ENCODE data around the gene GFER. TPM values are rescaled to one million over a fixed set of nuclear protein-coding genes. Genes with fewer than 3 reads are reported as not detected.
A peak's percentile ranks its signal among the peaks of the same experiment; 100 is the strongest.

Gene GFER
- total and polyA plus RNA-seq, 7 experiments from 2014 or later: 14.0 to 30.8 (median 19.6) TPM

GRCh38 chr16:2028146-2028545 is 44.2 kb downstream of the GFER start:
- no peaks in the 10 kb centered on the region for H3K9me3 ChIP-seq (ENCODE audit: control insufficient read depth in 2 of 3, low read length in 3 of 3)
- H3K4me1 ChIP-seq (ENCODE audit: control insufficient read depth in 2 of 2, insufficient read depth in 2 of 2, low read length in 2 of 2): peaks cover 9 to 17% of the 10 kb centered on the region in 2 donors
- H3K9me3 Mint-ChIP-seq: peaks cover 0 to 2% (median 0%) of the 10 kb centered on the region in 11 donors
- ChIA-PET CTCF (interaction anchor here (1.1 kb wide), 1 partner anchor 18 kb away, joined by 3 read pairs; no protein-coding TSS in a partner anchor), POLR2A (interaction anchor here (1.3 to 2.3 kb wide), 3 partner anchors 19 to 127 kb away, joined by 3 to 8 read pairs (median 4); partner anchors contain the start of genes NTHL1 and TSC2)
- H3K36me3 ChIP-seq (ENCODE audit: control insufficient read depth in 2 of 3, insufficient read depth in 3 of 3, low read length in 3 of 3): no peaks in the 10 kb centered on the region
- H3K27me3 ChIP-seq (ENCODE audit: control insufficient read depth in 2 of 2, insufficient read depth in 2 of 2, low read length in 2 of 2): no peaks in the 10 kb centered on the region
- H3K4me1 Mint-ChIP-seq: peaks cover 10 to 25% (median 19%) of the 10 kb centered on the region in 7 donors
- intact Hi-C loops (cut with micrococcal nuclease): no loop called here
- DNase-seq: no peak
- peaks cover 0 to 26% (median 0%) of the 10 kb centered on the region in 5 donors for H3K27me3 Mint-ChIP-seq
- no peak for ATAC-seq
- H3K4me3 ChIP-seq (ENCODE audit: low read length): no peak overlapping the region
- no peaks in the 10 kb centered on the region for H3K36me3 Mint-ChIP-seq
- peak overlapping the region in 9 of 10 donors; percentile 71 to 84 (median 78) for H3K4me3 Mint-ChIP-seq
- H3K27ac ChIP-seq (ENCODE audit: low read depth, low read length): no peak overlapping the region
- H3K27ac Mint-ChIP-seq: no peak overlapping the region

GRCh38 chr16:2028620-2029220 is 44.7 kb downstream of the GFER start:
- Histone ChIP-seq H3K36me3 (ENCODE audit: control insufficient read depth in 2 of 3, insufficient read depth in 3 of 3, low read length in 3 of 3) (no peaks in the 10 kb centered on the region), H3K9me3 (ENCODE audit: control insufficient read depth in 2 of 3, low read length in 3 of 3) (no peaks in the 10 kb centered on the region), H3K27ac (ENCODE audit: low read depth, low read length) (no peak overlapping the region), H3K27me3 (ENCODE audit: control insufficient read depth in 2 of 2, insufficient read depth in 2 of 2, low read length in 2 of 2) (no peaks in the 10 kb centered on the region), H3K4me3 (ENCODE audit: low read length) (no peak overlapping the region), H3K4me1 (ENCODE audit: control insufficient read depth in 2 of 2, insufficient read depth in 2 of 2, low read length in 2 of 2) (peaks cover 4 to 12% of the 10 kb centered on the region in 2 donors)
- POLR2A ChIA-PET: interaction anchor here (0.7 to 2.3 kb wide), 2 partner anchors 112 to 1901 kb away, joined by 3 to 8 read pairs; no protein-coding TSS in a partner anchor
- no peak overlapping the region for H3K4me3 Mint-ChIP-seq
- H3K36me3 Mint-ChIP-seq: no peaks in the 10 kb centered on the region
- H3K27me3 Mint-ChIP-seq: peaks cover 0 to 26% (median 0%) of the 10 kb centered on the region in 5 donors
- ATAC-seq (no peak), DNase-seq (no peak)
- CTCF ChIA-PET: no interaction called here
- peaks cover 6 to 20% (median 15%) of the 10 kb centered on the region in 7 donors for H3K4me1 Mint-ChIP-seq
- H3K9me3 Mint-ChIP-seq: peaks cover 0 to 2% (median 0%) of the 10 kb centered on the region in 11 donors
- no peak overlapping the region for H3K27ac Mint-ChIP-seq
- intact Hi-C loops (cut with micrococcal nuclease): no loop called here

- no peaks in the 10 kb centered on the region for H3K36me3 ChIP-seq (ENCODE audit: control insufficient read depth in 2 of 3, insufficient read depth in 3 of 3, low read length in 3 of 3)
- ATAC-seq (no peak), DNase-seq (no peak)
- H3K4me3 ChIP-seq (ENCODE audit: low read length): no peak overlapping the region
- H3K4me1 Mint-ChIP-seq: peaks cover 2 to 16% (median 11%) of the 10 kb centered on the region in 7 donors
- H3K27me3 ChIP-seq (ENCODE audit: control insufficient read depth in 2 of 2, insufficient read depth in 2 of 2, low read length in 2 of 2): no peaks in the 10 kb centered on the region
- peaks cover 0 to 26% (median 0%) of the 10 kb centered on the region in 5 donors for H3K27me3 Mint-ChIP-seq
- ChIA-PET POLR2A (interaction anchor here (0.5 to 0.7 kb wide), 2 partner anchors 108 to 1902 kb away, joined by 3 read pairs; no protein-coding TSS in a partner anchor), CTCF (no interaction called here)
- no peak overlapping the region for H3K27ac Mint-ChIP-seq
- H3K4me1 ChIP-seq (ENCODE audit: control insufficient read depth in 2 of 2, insufficient read depth in 2 of 2, low read length in 2 of 2): peaks cover 3 to 5% of the 10 kb centered on the region in 2 donors
- peaks cover 0 to under 1% (median 0%) of the 10 kb centered on the region in 11 donors for H3K9me3 Mint-ChIP-seq
- H3K27ac ChIP-seq (ENCODE audit: low read depth, low read length): no peak overlapping the region
- H3K36me3 Mint-ChIP-seq: no peaks in the 10 kb centered on the region
- no peak overlapping the region for H3K4me3 Mint-ChIP-seq
- no peaks in the 10 kb centered on the region for H3K9me3 ChIP-seq (ENCODE audit: control insufficient read depth in 2 of 3, low read length in 3 of 3)
- intact Hi-C loops (cut with micrococcal nuclease): no loop called here
Observed at GRCh38 chr16:2029350-2029749, 45.4 kb downstream of the GFER start.

- Histone ChIP-seq H3K4me3 (ENCODE audit: low read length) (no peak overlapping the region), H3K4me1 (ENCODE audit: control insufficient read depth in 2 of 2, insufficient read depth in 2 of 2, low read length in 2 of 2) (peaks cover 3 to 5% of the 10 kb centered on the region in 2 donors), H3K27me3 (ENCODE audit: control insufficient read depth in 2 of 2, insufficient read depth in 2 of 2, low read length in 2 of 2) (no peaks in the 10 kb centered on the region), H3K36me3 (ENCODE audit: control insufficient read depth in 2 of 3, insufficient read depth in 3 of 3, low read length in 3 of 3) (no peaks in the 10 kb centered on the region), H3K9me3 (ENCODE audit: control insufficient read depth in 2 of 3, low read length in 3 of 3) (no peaks in the 10 kb centered on the region), H3K27ac (ENCODE audit: low read depth, low read length) (no peak overlapping the region)
- ATAC-seq (no peak), DNase-seq (no peak)
- CTCF ChIA-PET: no interaction called here
- Mint-ChIP-seq H3K36me3 (no peaks in the 10 kb centered on the region), H3K4me3 (no peak overlapping the region), H3K9me3 (no peaks in the 10 kb centered on the region), H3K4me1 (peaks cover 0 to 17% (median 10%) of the 10 kb centered on the region in 7 donors), H3K27me3 (peaks cover 0 to 26% (median 0%) of the 10 kb centered on the region in 5 donors), H3K27ac (no peak overlapping the region)
- POLR2A ChIA-PET: interaction anchor here (0.5 kb wide), 1 partner anchor 107 kb away, joined by 3 read pairs; no protein-coding TSS in a partner anchor
- intact Hi-C loops (cut with micrococcal nuclease): no loop called here
Observed at GRCh38 chr16:2030036-2030435, 46.0 kb downstream of the GFER start.

- Mint-ChIP-seq H3K4me3 (no peak overlapping the region), H3K36me3 (no peaks in the 10 kb centered on the region), H3K27ac (no peak overlapping the region), H3K27me3 (peaks cover 0 to 17% (median 0%) of the 10 kb centered on the region in 5 donors), H3K9me3 (no peaks in the 10 kb centered on the region), H3K4me1 (peaks cover 0 to 11% (median 5%) of the 10 kb centered on the region in 7 donors)
- POLR2A ChIA-PET: interaction anchor here (1.4 kb wide), 1 partner anchor 19 kb away, joined by 4 read pairs; no protein-coding TSS in a partner anchor
- peaks cover 3 to 4% of the 10 kb centered on the region in 2 donors for H3K4me1 ChIP-seq (ENCODE audit: control insufficient read depth in 2 of 2, insufficient read depth in 2 of 2, low read length in 2 of 2)
- DNase-seq: no peak
- no peak for ATAC-seq
- H3K9me3 ChIP-seq (ENCODE audit: control insufficient read depth in 2 of 3, low read length in 3 of 3): no peaks in the 10 kb centered on the region
- intact Hi-C loops (cut with micrococcal nuclease): no loop called here
- no peaks in the 10 kb centered on the region for H3K36me3 ChIP-seq (ENCODE audit: control insufficient read depth in 2 of 3, insufficient read depth in 3 of 3, low read length in 3 of 3)
- CTCF ChIA-PET: interaction anchor here (0.7 kb wide), 1 partner anchor 49 kb away, joined by 5 read pairs; no protein-coding TSS in a partner anchor
- H3K4me3 ChIP-seq (ENCODE audit: low read length): no peak overlapping the region
- H3K27ac ChIP-seq (ENCODE audit: low read depth, low read length): no peak overlapping the region
- H3K27me3 ChIP-seq (ENCODE audit: control insufficient read depth in 2 of 2, insufficient read depth in 2 of 2, low read length in 2 of 2): no peaks in the 10 kb centered on the region
Observed at GRCh38 chr16:2031081-2031577, 47.1 kb downstream of the GFER start.

GRCh38 chr16:2032285-2033056 is 48.5 kb downstream of the GFER start:
- no peaks in the 10 kb centered on the region for H3K4me1 ChIP-seq (ENCODE audit: control insufficient read depth in 2 of 2, insufficient read depth in 2 of 2, low read length in 2 of 2)
- ChIA-PET CTCF (no interaction called here), POLR2A (interaction anchor here (1.6 kb wide), 1 partner anchor 108 kb away, joined by 4 read pairs; no protein-coding TSS in a partner anchor)
- H3K36me3 Mint-ChIP-seq: no peaks in the 10 kb centered on the region
- H3K9me3 ChIP-seq (ENCODE audit: control insufficient read depth in 2 of 3, low read length in 3 of 3): no peaks in the 10 kb centered on the region
- no peaks in the 10 kb centered on the region for H3K36me3 ChIP-seq (ENCODE audit: control insufficient read depth in 2 of 3, insufficient read depth in 3 of 3, low read length in 3 of 3)
- no peaks in the 10 kb centered on the region for H3K9me3 Mint-ChIP-seq
- no peak overlapping the region for H3K27ac Mint-ChIP-seq
- peaks cover 0 to 9% (median 3%) of the 10 kb centered on the region in 7 donors for H3K4me1 Mint-ChIP-seq
- peaks cover 0 to 14% (median 0%) of the 10 kb centered on the region in 5 donors for H3K27me3 Mint-ChIP-seq
- H3K4me3 ChIP-seq (ENCODE audit: low read length): no peak overlapping the region
- ATAC-seq (peak; percentile 27), DNase-seq (no peak)
- H3K27me3 ChIP-seq (ENCODE audit: control insufficient read depth in 2 of 2, insufficient read depth in 2 of 2, low read length in 2 of 2): no peaks in the 10 kb centered on the region
- intact Hi-C loops (cut with micrococcal nuclease): no loop called here
- H3K4me3 Mint-ChIP-seq: no peak overlapping the region
- no peak overlapping the region for H3K27ac ChIP-seq (ENCODE audit: low read depth, low read length)
